SIG-M5 treated with dmso at 0.1 percent for 504 hours (cell line): ENCODE results near the gene GAL3ST1.
"Not testable (repeated sequence)": the region's sequence is repeated elsewhere in the genome, so short reads cannot be mapped to it uniquely, and the experiment has no call there.

ENCODE experiments used
- DNase-seq: peaks from one replicate; lab custom pipeline; 2025; ENCODE audit not compliant: unreplicated experiment; lab: John Stamatoyannopoulos, UW

Gene GAL3ST1

DNA sequence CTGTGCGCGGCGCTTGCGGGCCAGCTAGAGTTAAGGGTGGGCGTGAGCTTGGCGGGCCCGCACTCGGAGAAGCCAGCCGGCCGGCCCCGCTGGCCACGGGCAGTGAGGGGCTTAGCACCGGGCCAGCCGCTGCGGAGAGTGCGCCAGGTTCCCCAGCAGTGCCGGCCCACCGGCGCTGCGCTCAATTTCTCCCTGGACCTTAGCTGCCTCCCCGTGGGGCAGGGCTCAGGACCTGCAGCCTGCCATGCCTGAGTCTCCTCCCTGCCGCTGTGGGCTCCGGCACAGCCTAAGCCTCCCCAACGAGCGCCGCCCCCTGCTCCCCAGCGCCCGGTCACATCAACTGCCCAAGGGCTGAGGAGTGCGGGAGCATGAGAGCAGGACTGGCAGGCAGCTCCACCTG, 22.4 kb upstream of the GAL3ST1 start:
- no peak for DNase-seq

DNA sequence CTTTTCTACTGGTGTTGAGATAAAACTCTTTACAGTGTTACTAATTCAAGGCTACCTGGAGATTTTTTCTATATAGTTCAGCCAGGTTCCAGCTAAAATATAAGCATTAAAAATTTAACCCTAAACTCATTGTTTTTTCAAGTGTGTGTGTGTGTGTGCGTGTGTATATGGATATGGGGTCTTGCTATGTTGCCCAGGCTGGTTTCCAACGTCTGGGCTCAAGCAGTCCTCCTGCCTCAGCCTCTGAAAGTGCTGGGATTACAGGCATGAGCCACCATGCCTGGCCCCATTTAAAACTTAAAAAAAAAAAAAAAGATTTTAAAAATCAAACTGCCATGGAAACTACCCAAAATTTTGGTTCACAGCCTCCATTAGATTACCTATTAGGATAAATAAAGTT, 21.7 kb upstream of the GAL3ST1 start:
- no peak for DNase-seq

DNA sequence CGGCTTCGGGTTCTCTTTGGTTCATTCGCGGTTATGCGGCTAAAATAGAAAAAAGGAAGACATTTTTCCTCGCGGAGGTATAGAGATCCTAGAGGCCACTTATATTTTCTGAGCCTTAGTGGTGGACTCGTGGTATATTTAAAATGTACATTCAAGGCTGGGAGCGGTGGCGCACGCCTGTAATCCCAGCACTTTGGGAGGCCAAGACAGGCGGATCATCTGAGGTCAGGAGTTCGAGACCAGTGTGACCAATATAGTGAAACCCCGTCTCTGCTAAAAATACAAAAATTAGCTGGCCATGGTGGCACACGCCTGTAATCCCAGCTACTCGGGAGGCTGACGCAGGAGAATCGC, 17.9 kb upstream of the GAL3ST1 start:
- DNase-seq: not testable (repeated sequence)

DNA sequence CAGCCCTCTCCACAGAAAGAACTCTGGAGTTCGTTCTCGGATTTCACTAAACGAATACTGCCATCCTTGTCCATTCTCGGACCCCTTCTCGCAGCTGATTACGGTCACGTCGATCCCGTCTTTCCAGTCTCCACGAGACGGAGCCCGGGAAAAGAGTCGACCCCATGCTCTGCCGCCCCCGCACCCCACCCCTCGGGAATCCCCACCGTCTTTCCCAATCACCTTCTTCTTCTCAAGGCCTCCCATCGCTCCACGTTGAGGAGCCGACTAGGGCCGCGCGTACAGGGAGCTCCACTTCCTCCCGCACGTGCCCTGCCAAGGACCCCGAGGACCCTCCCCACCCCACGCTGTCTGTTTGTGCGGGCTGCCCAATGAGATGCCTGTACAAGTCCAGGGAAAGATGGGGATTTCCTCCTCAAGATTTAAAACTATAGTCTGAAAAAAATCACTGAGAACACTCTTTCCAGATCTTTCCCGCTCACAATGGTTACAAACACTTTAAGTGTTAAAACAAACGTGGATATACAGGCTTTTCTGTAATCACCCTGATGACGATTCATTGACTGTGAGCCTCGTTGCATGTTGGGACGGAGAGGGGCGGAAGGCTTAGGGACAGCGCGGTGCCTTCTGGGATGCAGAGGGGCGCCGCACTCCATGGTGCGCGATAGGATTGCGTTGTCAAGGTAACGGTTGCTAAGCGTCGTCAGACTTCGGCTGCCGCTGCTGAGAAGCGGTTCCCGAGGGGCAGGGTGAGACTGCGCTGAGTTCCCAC, 17.3 kb upstream of the GAL3ST1 start, which contains the start of gene PES1:
Gene PES1 (minus strand): TSS at position 323 of the 772 bp plus-strand sequence. CDS start 77 bp downstream, at position 246.
- peak; percentile 97 for DNase-seq

DNA sequence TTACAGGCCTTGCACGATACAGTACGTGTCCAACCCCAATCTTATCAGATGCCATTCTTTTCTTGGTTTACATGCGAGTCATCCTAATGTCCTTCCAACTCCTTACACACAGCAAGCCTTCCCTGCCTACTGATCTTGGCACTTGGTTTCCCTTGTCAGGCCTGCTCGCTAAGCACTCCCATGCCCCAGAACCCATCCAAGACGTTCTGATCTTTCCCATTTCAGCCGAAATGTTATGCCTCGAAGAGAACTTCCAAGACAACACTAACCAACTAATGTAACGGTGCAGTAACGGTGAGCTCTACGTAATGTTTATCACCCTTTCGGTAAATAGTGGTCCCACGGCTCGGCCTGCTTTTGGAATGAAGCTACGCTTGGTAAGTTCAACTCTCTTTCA, 16.7 kb upstream of the GAL3ST1 start:
- DNase-seq: no peak

DNA sequence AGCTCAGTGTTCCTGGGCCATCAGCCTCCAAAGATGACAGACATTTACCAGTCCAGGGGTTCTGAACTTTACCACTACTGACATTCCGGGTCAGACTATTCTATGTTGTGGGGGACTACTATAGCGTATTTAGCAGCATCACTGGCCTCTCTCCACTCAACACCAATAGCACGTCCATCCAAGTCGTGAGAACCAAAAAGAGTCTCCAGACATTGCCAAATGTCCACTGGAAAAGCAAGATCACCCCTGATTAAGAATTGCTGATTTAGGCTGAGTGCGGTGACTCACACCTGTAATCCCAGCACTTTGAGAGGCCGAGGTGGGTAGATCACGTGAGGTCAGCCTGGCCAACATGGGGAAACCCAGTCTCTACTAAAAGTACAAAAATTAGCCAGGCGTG, 11.9 kb upstream of the GAL3ST1 start:
- no peak for DNase-seq

DNA sequence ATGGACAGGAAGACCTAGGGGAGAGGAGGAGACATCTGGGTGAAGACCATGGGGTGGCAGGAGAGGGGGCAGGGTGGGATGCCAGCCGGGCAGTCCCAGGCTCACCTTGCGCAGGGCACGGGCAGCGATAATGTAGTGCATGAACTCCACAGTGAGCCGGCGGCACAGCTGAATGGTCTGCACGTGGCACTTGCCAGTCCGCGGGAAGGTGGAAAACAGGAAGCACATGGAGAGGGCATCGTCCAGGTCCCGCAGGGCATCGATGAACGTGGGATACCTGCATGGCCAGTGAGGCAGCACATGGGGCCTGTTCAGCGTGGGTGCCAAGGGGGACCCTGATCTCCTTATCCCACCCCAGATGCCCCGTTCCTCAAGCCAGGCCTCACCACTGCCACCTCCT, 10.0 kb upstream of the GAL3ST1 start:
- no peak for DNase-seq

DNA sequence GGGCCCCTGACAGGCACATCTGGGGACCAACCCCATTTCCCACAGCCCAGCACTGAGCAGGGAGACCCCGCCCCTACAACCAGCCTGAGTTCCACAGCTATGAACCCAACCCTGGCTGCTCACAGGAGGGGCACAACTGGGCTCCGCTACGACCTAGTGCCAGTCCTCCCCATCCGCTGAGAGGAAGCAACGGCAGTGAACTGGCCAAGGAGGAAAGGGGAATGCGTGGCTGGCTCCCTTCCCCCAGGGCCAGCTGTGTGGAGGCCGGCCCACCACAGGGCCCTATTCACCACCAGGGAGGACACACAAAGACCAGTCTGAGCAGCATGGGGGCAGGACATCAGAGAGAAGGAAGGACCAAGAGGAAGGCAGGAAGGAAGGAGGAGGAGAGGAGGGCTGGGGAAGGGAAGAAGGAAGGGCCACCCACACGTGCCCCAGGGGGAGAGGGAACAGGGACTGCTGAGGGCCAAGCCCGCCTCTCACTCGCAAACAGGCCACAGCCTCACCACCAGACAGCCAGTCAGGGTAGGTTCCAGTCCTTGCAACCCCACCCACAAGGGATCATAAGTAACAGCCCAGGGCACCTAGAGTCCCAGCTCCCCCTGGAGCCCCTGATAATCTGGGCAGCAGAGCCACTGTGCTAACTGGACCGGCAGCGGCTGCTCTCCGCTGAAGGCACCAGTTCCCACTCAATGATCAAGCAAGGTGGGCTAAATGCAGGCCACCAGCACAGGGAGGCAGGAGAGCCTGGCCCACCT, 8.5 kb upstream of the GAL3ST1 start:
- no peak for DNase-seq

DNA sequence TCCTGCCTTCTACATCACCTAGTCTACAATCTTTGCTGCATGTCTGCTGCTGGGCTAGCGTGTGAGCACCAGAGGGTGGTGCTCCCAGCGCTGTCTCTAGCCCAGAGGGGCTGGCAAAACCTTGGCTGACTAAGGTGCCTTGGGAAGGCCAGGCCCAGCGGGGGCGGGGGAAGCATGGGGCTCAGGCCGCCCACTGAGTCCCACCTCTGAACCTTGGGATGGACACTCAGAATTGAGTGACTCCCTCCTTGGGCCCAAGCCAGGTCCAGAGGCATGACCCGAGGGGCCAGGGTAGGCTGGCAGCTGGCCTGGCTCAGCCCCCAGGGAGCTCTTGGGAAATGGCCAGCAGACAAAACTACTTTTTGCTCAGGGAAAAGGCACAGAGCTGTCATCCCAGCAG, 7.6 kb upstream of the GAL3ST1 start:
- no peak for DNase-seq

DNA sequence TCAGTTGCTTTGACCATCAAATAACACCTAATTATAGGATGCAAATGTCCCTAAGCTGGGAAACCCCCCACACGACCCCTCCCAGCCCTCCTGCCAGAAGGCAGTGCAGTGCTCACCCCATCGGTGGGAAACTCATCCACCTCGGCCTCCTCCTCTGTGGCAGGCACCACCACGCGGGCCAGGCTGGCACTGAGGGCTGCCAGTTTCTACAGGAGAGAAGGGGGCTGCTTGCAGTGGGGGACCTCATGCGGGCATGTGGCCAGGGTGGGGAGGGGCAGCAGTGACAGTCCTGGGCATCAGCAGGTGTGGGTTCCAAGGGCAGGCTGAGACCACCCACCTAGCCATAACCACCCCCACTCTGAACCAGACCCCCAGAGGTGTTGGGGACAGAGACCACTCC, 6.4 kb upstream of the GAL3ST1 start:
- DNase-seq: no peak

DNA sequence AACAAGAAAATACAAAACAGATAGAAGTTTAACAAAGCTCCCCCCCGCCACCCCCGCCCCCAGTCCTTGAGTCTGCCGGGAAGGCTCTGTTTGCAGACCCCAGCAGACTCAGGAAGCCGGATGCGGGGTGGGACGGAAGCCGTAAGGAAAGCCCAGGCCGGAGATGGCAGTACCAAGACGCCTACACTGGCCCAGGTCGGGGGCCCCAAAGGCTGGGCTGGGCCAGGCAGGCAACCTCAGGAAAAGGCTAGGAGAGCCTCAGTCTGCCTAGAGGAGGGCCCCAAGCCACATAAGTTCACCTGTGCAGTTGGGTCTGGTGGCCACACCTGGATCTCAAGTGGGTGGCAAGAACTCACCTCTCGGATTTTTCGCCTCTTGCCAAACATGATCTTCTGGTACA, 4.0 kb upstream of the GAL3ST1 start:
- no peak for DNase-seq

DNA sequence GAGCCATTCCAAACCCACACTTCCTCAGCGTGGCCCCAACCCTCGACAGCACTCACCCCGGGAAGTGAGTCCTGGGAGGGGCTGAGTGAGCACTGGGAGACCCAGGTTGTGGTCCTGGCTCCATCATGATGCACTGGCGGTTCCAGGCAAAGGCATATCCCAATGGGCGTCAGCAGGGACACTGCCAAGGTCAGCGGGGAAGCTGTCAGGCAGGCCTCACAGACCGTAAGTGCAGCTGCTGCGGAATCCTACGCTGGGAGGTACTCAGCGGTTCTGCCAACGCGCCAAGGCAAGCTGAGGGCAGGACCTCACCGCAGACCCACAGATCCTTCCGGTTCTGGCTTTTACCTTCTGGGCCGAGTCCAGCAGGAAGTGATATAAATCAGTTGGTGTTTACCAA, 1.4 kb upstream of the GAL3ST1 start:
- no peak for DNase-seq

DNA sequence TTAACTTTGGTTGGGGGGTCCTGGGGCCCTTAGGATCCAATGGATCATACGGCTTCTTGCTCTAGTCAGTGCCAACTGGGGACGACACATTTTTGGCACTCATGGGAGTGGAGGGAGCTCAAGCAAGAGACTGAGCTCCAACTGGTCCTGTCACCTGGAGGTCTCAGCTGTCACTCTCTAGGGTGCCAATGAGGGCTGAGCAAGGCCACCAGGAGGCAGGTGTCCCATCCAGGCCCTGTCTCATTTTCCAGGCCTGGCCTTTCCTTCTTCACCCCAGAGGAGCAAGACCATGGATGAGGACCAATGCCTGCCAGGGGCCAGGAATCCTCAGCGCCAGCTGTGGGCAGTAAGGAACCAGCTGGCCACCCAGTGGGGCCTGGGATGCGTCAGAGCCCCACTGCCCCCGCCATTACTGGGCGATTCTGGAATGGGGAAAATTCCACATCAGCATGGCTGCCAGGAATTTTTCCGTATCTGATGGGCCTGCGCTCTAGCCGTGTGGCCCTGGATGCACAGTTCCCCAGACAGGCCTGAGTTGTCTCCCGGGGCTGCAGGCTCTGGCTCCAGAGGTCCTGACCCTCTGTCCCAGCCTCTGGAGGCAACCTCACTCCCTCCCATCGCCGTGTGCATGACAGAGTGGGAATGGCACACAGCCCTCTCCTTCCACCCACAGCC, 669 bp upstream of the GAL3ST1 start:
- no peak for DNase-seq

DNA sequence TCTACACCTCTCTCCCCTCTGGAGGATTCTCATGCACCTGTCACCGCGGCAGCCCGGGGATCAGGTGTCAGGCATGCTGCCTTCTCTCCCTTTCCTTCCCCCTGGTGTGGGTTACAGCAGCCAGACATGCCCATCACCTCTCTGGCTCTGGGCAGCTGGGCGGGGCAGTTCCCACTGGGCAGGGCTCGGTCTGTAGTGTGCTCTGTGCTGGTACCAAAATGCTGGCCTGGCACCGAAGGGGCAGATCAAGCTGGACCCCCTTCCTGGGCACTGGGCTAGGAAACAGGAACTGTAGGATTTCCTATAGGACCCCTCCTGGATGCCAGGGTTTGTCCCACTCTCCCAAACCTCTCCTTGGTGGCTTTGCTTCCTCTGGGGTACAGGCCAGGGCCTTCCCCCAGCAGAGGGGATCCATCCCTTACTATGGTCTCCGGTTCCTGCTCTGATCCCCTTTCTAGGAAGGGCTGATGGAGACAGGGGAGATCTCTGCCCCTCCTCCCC, 821 bp downstream of the GAL3ST1 start:
- no peak for DNase-seq

DNA sequence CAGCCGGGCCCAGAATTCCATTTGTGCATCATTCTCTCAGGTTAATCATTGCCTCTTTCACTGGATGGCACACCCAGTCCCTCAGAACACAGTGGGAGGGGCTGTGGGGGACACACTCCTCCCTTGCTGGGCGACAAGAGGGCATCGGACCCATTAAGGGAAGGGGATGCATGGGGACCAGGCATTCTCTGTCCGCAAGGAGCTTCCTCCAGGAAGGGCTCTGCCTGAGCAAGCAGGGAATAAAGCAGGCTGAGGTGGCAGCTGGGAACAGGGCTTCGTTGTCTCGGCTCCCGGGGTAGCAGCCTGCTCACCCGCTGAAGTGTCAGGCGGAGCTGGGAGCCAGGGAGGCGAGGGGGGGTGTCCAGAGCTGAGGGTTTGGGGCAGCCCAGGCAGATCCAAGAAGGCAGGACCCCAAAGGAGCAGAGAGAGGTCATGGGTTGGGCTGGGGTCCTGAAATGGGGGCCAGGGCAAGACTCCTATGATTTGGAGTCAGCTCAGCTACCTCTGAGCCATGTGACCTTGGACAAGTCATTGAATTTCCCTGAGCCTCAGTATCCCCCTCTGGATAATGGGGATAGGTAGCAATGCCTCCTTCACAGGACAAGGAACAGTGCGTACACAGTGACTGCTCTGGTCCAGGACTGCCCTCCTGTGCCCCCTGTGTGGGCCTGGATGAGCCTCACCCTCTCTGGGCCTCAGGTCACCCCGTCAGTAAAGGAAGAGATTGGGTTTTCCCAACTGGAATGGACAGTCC, 1.4 kb downstream of the GAL3ST1 start:
- no peak for DNase-seq

DNA sequence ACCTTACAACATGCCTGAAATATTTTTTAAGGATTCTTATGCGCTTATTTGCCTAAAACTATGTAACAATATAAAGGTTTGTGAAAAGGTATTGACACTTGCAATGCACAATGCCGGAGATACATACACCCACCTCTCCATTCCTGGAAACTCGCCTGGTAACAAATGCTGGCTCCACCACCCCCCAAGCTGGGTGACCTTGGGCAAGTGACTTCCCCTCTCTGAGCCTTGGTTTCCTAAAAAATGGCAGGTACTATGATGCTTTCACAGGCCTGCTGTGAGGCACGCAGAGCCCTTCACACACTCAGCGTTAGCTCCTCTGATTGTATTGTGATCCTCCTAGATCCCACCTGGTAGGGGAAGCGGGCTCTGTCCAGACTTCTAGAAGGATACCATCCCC, 2.3 kb downstream of the GAL3ST1 start:
- DNase-seq: no peak

DNA sequence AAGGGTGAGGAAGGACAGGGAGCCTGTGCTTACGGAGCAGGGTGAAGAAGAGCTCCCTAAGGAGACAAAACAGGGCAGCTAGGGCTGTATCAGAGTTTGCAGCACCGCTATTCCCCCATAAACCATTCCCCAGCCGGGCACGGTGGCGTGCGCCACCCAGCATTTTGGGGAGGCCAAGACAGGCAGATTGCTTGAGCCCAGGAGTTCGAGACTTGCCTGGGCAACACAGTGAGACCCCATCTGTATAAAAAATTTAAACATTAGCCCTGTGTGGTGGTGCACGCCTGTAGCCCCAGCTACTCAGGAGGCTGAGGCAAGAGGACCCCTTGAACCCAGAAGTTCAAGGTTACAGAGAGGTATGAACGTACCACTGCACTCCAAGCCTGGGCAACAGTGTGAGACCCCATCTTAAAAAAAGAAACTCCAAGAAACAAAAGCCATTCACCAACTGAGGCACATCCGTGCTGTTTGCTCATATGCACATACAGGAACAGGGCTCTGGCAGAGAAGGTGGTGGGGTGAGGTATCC, 4.7 kb downstream of the GAL3ST1 start:
- no peak for DNase-seq

DNA sequence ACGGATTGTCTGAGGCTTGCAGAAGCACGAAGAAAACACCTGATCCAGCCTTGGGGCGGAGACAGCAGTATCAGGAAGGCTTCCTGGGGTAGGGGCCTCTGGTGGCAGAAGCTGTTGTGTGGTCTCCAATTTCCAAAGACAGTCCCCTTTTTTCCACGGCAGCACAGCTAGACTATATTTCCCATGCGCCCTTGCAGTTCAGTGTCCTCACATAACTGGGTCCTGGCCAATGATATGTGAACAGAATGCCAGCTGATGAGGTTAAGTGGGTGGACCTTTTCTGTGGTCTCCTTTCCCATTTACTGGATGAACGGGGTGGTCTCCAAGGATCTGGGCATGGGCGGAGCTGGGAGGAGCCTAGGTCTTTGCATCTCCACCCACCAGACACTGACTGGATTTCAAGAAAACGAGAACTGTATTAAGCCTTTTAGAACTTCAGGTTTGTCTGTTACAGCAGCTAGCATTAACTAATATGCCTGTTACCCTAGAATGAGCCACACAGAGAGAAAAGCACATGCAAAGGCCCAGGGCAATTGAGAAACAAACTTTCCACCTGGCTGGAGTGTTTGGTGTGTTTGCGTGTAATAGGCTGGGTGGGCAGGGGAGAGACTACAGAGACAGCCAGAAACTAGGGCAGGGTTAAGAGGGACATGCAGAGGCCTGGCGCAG, 6.2 kb downstream of the GAL3ST1 start:
- no peak for DNase-seq

DNA sequence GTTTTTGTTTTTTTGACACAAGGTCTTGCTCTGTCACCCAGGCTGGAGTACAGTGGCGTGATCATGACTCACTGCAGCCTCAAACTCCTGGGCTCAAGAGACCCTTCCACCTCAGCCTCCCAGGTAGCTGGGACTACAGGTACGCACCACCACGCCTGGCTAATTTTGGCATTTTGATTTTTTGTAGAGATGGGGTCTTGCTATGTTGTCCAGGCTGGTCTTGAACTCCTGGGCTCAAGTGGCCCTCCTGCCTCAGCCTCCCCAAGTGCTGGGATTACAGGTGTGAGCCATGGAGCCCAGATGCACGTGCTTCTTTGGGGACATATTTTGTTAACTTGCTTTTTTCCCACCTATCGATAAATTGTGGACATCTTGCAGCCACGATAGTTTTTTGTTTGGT, 7.2 kb downstream of the GAL3ST1 start:
- DNase-seq: not testable (repeated sequence)

DNA sequence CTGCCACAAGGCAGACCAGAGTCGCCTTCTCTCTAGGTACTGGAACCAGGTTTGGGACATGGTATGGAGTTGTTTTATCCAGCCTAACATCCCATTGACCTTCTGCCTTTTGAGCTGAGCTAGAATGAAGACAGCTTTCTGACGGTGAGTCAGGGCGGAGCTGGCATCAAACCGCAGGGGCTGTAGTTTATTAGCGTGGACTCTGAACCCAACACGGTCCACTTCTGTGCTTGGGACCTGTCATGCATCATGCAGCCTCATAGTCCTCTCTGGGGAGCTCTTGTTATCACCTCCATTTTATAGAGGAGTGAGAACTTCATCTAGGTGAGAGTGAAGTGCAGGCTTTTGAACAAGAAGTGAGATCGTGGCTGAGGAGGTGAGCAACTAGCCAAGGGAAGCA, 8.3 kb downstream of the GAL3ST1 start:
- DNase-seq: no peak
